Measurements from ENCODE around the gene KREMEN1. TPM values are rescaled to one million over a fixed set of nuclear protein-coding genes. Genes with fewer than 3 reads are reported as not detected.
A peak's percentile ranks its signal among the peaks of the same experiment; 100 is the strongest.

The KREMEN1 gene, protein sequence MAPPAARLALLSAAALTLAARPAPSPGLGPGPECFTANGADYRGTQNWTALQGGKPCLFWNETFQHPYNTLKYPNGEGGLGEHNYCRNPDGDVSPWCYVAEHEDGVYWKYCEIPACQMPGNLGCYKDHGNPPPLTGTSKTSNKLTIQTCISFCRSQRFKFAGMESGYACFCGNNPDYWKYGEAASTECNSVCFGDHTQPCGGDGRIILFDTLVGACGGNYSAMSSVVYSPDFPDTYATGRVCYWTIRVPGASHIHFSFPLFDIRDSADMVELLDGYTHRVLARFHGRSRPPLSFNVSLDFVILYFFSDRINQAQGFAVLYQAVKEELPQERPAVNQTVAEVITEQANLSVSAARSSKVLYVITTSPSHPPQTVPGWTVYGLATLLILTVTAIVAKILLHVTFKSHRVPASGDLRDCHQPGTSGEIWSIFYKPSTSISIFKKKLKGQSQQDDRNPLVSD
- total RNA-seq (10.7 TPM), polyA plus RNA-seq (14.2 TPM)
- long read RNA-seq, donor 1: 0 reads
- long read RNA-seq, donor 2, full-length matches to known transcripts: 8 of 8 reads
- long read RNA-seq, donor 2, partial matches to known transcripts: 0 of 8 reads
- long read RNA-seq, donor 2, other reads (novel, unspliced or antisense): 0 of 8 reads
- long read RNA-seq, donor 3, full-length matches to known transcripts: 1 of 1 reads
- long read RNA-seq, donor 3, partial matches to known transcripts: 0 of 1 reads
- long read RNA-seq, donor 3, other reads (novel, unspliced or antisense): 0 of 1 reads
- long read RNA-seq, donor 4, full-length matches to known transcripts: 3 of 3 reads
- long read RNA-seq, donor 4, partial matches to known transcripts: 0 of 3 reads
- long read RNA-seq, donor 4, other reads (novel, unspliced or antisense): 0 of 3 reads
- long read RNA-seq, donor 5, full-length matches to known transcripts: 2 of 2 reads
- long read RNA-seq, donor 5, partial matches to known transcripts: 0 of 2 reads
- long read RNA-seq, donor 5, other reads (novel, unspliced or antisense): 0 of 2 reads
- long read RNA-seq, donor 6, full-length matches to known transcripts: 6 of 6 reads
- long read RNA-seq, donor 6, partial matches to known transcripts: 0 of 6 reads
- long read RNA-seq, donor 6, other reads (novel, unspliced or antisense): 0 of 6 reads
- long read RNA-seq, donor 7, full-length matches to known transcripts: 2 of 2 reads
- long read RNA-seq, donor 7, partial matches to known transcripts: 0 of 2 reads
- long read RNA-seq, donor 7, other reads (novel, unspliced or antisense): 0 of 2 reads
- long read RNA-seq, donor 8: 0 reads
- long read RNA-seq, donor 9, full-length matches to known transcripts: 2 of 7 reads
- long read RNA-seq, donor 9, partial matches to known transcripts: 5 of 7 reads
- long read RNA-seq, donor 9, other reads (novel, unspliced or antisense): 0 of 7 reads
- long read RNA-seq, donor 10, full-length matches to known transcripts: 1 of 9 reads
- long read RNA-seq, donor 10, partial matches to known transcripts: 8 of 9 reads
- long read RNA-seq, donor 10, other reads (novel, unspliced or antisense): 0 of 9 reads

DNA sequence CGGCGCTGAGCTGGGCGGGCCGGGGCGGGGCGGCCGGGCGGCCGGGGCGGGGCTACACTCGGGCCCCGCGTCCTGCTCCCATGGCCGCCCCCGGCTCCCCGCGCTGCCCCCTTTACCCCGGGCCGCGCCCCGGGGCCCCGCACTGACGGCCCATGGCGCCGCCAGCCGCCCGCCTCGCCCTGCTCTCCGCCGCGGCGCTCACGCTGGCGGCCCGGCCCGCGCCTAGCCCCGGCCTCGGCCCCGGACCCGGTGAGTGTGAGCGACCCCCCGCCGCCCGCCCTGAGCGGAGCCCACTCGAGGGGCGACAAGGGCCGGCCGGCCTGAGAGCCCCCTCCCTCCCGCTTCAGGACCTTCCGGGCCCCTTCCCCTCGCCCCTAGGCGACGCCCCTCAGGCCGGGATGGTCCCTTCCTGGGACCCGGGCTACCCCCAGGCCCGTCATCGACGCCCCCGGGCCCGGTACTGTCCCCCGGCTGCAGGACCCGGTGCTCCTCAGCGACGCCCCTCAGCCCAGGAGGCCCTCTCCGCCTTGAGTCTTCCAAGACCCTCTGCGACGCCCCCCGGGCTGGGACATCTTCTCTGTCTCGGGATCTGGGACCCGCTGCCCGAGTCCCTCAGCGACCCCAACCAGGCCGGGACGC is at the start of gene KREMEN1:
Gene KREMEN1 (plus strand): TSS at position 57 of the 639 bp plus-strand sequence. CDS start 96 bp downstream, at position 153.
- WGBS: 2% methylated on average over 74 of the region's 76 CpGs
- Histone ChIP-seq H3K4me3 (ENCODE audit: low read length in 2 of 2) (peak within 1 kb of the TSS; percentile 79 to 93), H3K4me1 (ENCODE audit: control insufficient read depth in 2 of 2, insufficient read depth in 2 of 2, low read length in 2 of 2) (peaks cover 40 to 77% of the 10 kb centered on the region in 2 donors), H3K36me3 (ENCODE audit: control insufficient read depth in 2 of 2, insufficient read depth in 2 of 2, low read length in 1 of 2) (no peaks in the 10 kb centered on the region), H3K27me3 (ENCODE audit: control insufficient read depth in 2 of 2, insufficient read depth in 1 of 2, low read length in 1 of 2) (peaks cover 9 to 53% of the 10 kb centered on the region in 2 donors), H3K9me3 (ENCODE audit: control insufficient read depth in 2 of 2, insufficient read depth in 1 of 2, low read length in 1 of 2) (peaks cover 0 to 4% of the 10 kb centered on the region in 2 donors), H3K27ac (ENCODE audit: low read depth in 1 of 2, low read length in 1 of 2) (peak within 1 kb of the TSS; percentile 72 to 80)
- no peak for DNase-seq (ENCODE audit: low read depth in 6 of 9, low spot score in 9 of 9)

DNA sequence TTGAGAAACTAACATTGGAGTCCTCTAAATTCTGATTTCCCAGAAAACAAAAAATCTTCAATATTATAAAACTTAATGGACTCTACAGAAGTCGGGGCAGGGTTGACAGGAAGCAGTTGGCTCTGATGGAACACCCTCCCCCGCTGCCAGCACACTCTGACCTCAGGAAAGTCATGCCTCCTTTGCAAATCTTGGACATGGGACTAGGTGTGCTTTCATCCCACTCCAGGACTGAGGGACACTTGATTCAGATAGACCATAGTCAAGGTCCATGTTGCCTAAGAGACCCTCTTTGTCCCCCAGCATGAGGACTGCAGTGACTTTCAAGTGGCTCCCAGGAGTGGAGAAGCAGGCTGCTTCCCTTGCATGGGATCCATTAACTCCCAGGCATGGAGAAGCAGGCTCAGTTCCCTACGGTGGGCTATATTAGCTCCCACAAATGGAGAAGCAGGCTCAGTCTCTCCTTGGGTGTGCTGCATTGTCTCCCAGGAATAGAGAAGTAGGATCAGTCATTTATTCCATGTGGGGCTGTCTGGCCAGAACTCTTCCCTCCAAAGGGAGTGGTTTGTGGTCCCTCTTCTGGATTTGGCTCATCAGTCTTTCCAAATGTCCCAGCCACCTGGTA is 49.6 kb upstream of the KREMEN1 start:
- no peak for DNase-seq (ENCODE audit: low read depth in 6 of 9, low spot score in 9 of 9)
- Histone ChIP-seq H3K4me1 (ENCODE audit: control insufficient read depth in 2 of 2, insufficient read depth in 2 of 2, low read length in 2 of 2) (peaks cover 0 to under 1% of the 10 kb centered on the region in 2 donors), H3K9me3 (ENCODE audit: control insufficient read depth in 2 of 2, insufficient read depth in 1 of 2, low read length in 1 of 2) (no peaks in the 10 kb centered on the region), H3K36me3 (ENCODE audit: control insufficient read depth in 2 of 2, insufficient read depth in 2 of 2, low read length in 1 of 2) (no peaks in the 10 kb centered on the region), H3K27ac (ENCODE audit: low read depth in 1 of 2, low read length in 1 of 2) (no peak overlapping the region), H3K4me3 (ENCODE audit: low read length in 2 of 2) (no peak overlapping the region), H3K27me3 (ENCODE audit: control insufficient read depth in 2 of 2, insufficient read depth in 1 of 2, low read length in 1 of 2) (peaks cover 4 to 26% of the 10 kb centered on the region in 2 donors)
- WGBS: 90% methylated on average over 3 of the region's 3 CpGs

DNA sequence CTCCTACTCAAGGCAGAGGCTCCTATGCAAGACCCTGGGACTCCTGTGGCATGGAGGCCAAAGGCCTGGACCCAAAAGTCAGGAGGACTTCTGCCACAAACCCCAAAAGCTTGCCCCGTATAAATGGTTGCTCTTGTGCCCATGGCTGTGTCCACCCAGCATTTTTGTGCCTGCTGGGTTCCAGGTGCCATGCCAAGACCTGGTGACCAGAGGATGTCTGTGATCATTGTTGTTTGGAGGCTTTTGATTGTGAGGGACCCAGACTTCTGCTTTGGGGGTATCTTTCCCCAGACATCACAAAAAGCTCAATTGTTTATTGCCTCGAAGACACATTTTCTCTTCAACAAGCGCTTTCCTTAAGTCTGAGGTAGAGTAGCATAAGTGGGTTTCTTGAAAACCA is 46.3 kb upstream of the KREMEN1 start:
- no peaks in the 10 kb centered on the region for H3K36me3 ChIP-seq (ENCODE audit: control insufficient read depth in 2 of 2, insufficient read depth in 2 of 2, low read length in 1 of 2)
- H3K9me3 ChIP-seq (ENCODE audit: control insufficient read depth in 2 of 2, insufficient read depth in 1 of 2, low read length in 1 of 2): no peaks in the 10 kb centered on the region
- 99% methylated on average over 3 of the region's 3 CpGs for WGBS
- no peak for DNase-seq (ENCODE audit: low read depth in 6 of 9, low spot score in 9 of 9)
- peaks cover 0 to 12% of the 10 kb centered on the region in 2 donors for H3K4me1 ChIP-seq (ENCODE audit: control insufficient read depth in 2 of 2, insufficient read depth in 2 of 2, low read length in 2 of 2)
- H3K27ac ChIP-seq (ENCODE audit: low read depth in 1 of 2, low read length in 1 of 2): no peak overlapping the region
- H3K4me3 ChIP-seq (ENCODE audit: low read length in 2 of 2): no peak overlapping the region
- H3K27me3 ChIP-seq (ENCODE audit: control insufficient read depth in 2 of 2, insufficient read depth in 1 of 2, low read length in 1 of 2): peaks cover 29 to 51% of the 10 kb centered on the region in 2 donors

DNA sequence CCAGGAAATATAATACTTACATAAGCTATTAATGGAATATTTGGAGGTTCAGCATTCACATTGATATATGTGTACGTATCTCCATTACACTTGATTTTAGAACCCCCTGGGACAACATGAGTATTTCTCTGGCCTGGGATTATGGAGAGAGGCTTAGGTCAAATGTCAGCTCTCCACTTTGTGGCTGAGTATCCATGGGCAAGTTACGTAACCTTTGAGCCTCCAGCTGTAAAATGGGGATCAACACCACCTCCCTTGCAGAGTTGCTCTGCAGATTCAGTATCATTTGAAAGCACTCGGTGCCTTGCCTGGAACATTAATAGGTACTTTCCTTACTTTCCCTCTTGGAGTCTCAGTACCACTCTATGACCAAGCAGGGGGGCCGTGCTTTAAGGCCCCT is 44.4 kb upstream of the KREMEN1 start:
- Histone ChIP-seq H3K9me3 (ENCODE audit: control insufficient read depth in 2 of 2, insufficient read depth in 1 of 2, low read length in 1 of 2) (no peaks in the 10 kb centered on the region), H3K36me3 (ENCODE audit: control insufficient read depth in 2 of 2, insufficient read depth in 2 of 2, low read length in 1 of 2) (no peaks in the 10 kb centered on the region), H3K4me1 (ENCODE audit: control insufficient read depth in 2 of 2, insufficient read depth in 2 of 2, low read length in 2 of 2) (peaks cover 0 to 17% of the 10 kb centered on the region in 2 donors), H3K27ac (ENCODE audit: low read depth in 1 of 2, low read length in 1 of 2) (no peak overlapping the region), H3K27me3 (ENCODE audit: control insufficient read depth in 2 of 2, insufficient read depth in 1 of 2, low read length in 1 of 2) (peaks cover 34 to 65% of the 10 kb centered on the region in 2 donors), H3K4me3 (ENCODE audit: low read length in 2 of 2) (no peak overlapping the region)
- DNase-seq (ENCODE audit: low read depth in 6 of 9, low spot score in 9 of 9): no peak
- 95% methylated on average over 4 of the region's 4 CpGs for WGBS

DNA sequence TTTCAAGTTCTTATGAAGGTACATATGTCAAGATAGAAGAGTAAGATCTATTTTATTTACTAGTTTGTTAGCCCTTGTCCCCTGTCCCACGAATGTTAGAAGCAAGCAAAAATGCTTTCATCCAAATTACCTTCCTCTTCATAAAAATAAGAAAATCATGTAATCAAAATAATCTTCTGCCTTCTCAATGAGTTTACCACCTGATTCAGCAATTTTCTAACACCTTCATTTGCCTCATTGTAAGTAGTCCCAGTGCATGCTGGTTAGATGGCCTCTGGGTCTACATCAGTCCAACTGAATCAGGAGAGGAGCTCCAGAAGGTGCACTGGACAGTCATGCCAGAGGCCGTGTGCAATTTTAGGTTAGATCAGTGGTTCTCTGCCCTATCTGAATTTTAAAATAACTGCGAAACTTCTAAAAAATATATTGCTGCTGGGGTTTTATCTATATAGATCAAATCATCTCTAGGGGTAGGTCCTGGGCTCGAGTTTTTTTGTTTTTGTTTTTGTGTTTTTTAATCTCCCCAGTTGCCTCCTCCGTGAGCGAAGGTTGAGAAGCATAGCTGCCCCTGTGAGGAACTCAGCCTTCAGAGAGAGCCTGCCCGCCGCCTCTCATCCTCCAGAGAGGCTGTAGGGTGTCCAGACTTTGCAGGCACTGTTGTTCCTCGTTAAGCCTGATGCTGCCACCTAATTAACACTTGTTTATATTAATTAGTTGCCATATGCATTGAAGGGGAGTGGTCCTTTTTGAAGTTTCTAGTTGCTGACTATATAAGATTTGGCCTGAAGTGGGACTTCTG is 43.4 kb upstream of the KREMEN1 start:
- WGBS: 96% methylated on average over 9 of the region's 9 CpGs
- no peaks in the 10 kb centered on the region for H3K9me3 ChIP-seq (ENCODE audit: control insufficient read depth in 2 of 2, insufficient read depth in 1 of 2, low read length in 1 of 2)
- peaks cover 0 to 17% of the 10 kb centered on the region in 2 donors for H3K4me1 ChIP-seq (ENCODE audit: control insufficient read depth in 2 of 2, insufficient read depth in 2 of 2, low read length in 2 of 2)
- H3K36me3 ChIP-seq (ENCODE audit: control insufficient read depth in 2 of 2, insufficient read depth in 2 of 2, low read length in 1 of 2): no peaks in the 10 kb centered on the region
- no peak overlapping the region for H3K4me3 ChIP-seq (ENCODE audit: low read length in 2 of 2)
- H3K27ac ChIP-seq (ENCODE audit: low read depth in 1 of 2, low read length in 1 of 2): no peak overlapping the region
- peaks cover 39 to 66% of the 10 kb centered on the region in 2 donors for H3K27me3 ChIP-seq (ENCODE audit: control insufficient read depth in 2 of 2, insufficient read depth in 1 of 2, low read length in 1 of 2)
- no peak for DNase-seq (ENCODE audit: low read depth in 6 of 9, low spot score in 9 of 9)

DNA sequence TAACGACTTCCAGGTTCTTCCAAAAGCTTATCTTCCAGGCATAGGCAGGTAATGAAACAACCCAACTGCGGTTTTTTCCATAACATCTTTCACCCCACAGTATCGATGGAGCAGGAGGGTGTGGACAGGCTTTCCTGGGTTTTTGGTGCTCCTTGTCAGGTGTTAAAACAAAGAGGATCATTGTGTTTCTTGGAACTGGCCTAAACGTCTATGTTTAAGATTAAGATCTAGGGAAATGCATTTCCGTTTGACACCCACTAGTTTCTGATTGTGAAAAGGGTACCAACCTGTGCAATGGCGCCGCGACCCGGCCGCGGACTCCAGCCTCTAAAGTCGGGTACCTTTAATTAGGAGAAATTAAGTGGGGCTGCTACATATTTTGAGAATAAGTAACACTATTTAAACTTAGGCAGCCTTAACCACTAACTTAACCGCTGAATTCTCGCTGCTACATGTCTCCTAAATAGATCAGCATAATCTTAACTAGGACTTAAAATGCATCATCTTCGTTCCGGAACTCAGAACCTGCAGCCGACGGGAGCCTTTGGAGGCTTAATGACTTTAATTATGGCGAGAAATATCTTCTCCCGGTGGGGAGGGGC is 42.7 kb upstream of the KREMEN1 start:
- peak overlapping the region in 1 of 2 donors; percentile 21 for H3K4me3 ChIP-seq (ENCODE audit: low read length in 2 of 2)
- DNase-seq (ENCODE audit: low read depth in 6 of 9, low spot score in 9 of 9): peak in 1 of 9 donors; percentile 15
- H3K27me3 ChIP-seq (ENCODE audit: control insufficient read depth in 2 of 2, insufficient read depth in 1 of 2, low read length in 1 of 2): peaks cover 39 to 66% of the 10 kb centered on the region in 2 donors
- no peaks in the 10 kb centered on the region for H3K36me3 ChIP-seq (ENCODE audit: control insufficient read depth in 2 of 2, insufficient read depth in 2 of 2, low read length in 1 of 2)
- H3K4me1 ChIP-seq (ENCODE audit: control insufficient read depth in 2 of 2, insufficient read depth in 2 of 2, low read length in 2 of 2): peaks cover 0 to 17% of the 10 kb centered on the region in 2 donors
- H3K27ac ChIP-seq (ENCODE audit: low read depth in 1 of 2, low read length in 1 of 2): no peak overlapping the region
- H3K9me3 ChIP-seq (ENCODE audit: control insufficient read depth in 2 of 2, insufficient read depth in 1 of 2, low read length in 1 of 2): no peaks in the 10 kb centered on the region
- 11% methylated on average over 20 of the region's 20 CpGs for WGBS

DNA sequence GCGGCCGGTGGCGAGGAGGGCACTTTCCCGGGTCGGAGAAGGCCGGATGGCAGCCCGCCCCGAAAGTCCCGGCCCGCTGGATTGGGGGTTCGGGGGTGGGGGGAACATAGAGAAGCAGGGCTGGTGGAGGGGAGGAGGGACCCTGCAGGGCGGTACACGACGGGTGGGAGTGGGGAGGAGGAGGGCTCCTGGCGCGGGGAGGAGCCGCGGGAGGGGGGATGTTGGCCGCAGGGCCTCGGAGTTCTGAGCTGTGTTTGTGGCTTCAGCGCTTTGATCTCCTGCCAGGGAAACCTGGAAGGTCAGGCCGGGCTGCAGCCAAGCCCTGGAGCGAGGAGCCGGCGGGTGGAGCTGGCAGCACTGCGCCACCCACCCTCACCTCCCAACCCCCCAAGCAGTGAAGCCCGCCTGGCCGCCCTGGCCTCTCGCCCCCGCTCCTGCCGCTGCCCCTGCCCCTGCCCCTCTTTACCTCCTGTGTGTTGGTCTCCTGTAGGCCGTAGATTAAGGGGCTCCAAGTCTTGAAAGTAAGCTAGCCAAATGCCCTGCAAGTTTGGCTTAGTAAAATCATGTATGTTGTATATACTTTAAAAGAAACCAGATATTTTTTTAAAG is 42.1 kb upstream of the KREMEN1 start:
- H3K27ac ChIP-seq (ENCODE audit: low read depth in 1 of 2, low read length in 1 of 2): no peak overlapping the region
- DNase-seq (ENCODE audit: low read depth in 6 of 9, low spot score in 9 of 9): peak in 1 of 9 donors; percentile 17
- WGBS: 2% methylated on average over 32 of the region's 32 CpGs

More for the DNA sequence above, 42.1 kb upstream of the KREMEN1 start:
- Histone ChIP-seq H3K9me3 (ENCODE audit: control insufficient read depth in 2 of 2, insufficient read depth in 1 of 2, low read length in 1 of 2) (no peaks in the 10 kb centered on the region), H3K27me3 (ENCODE audit: control insufficient read depth in 2 of 2, insufficient read depth in 1 of 2, low read length in 1 of 2) (peaks cover 38 to 60% of the 10 kb centered on the region in 2 donors), H3K36me3 (ENCODE audit: control insufficient read depth in 2 of 2, insufficient read depth in 2 of 2, low read length in 1 of 2) (no peaks in the 10 kb centered on the region), H3K4me1 (ENCODE audit: control insufficient read depth in 2 of 2, insufficient read depth in 2 of 2, low read length in 2 of 2) (peaks cover 0 to 17% of the 10 kb centered on the region in 2 donors), H3K4me3 (ENCODE audit: low read length in 2 of 2) (peak overlapping the region in 1 of 2 donors; percentile 21)
